GM23338 (cell line): Measurements from ENCODE around the gene TPRKB.

Source experiments
- CREB1 ChIP-seq: fragments of 250-450 bp; sonication (Bioruptor Pico); IDR thresholded peaks from 2 replicates; pipeline ENCODE4 v1.5.0; 2020; ENCODE audit warnings: low read depth, mild to moderate bottlenecking, moderate library complexity
- ETS1 ChIP-seq: IDR thresholded peaks from 2 replicates; pipeline ENCODE4 v1.6.1; 2016; ENCODE audit warnings: antibody characterized with exemption
- EZH2 ChIP-seq: fragments of 200-600 bp; sonication (generic); IDR thresholded peaks from one replicate; pipeline ENCODE4 v1.8.0; 2017; ENCODE audit warnings: antibody characterized with exemption, mild to moderate bottlenecking, low read depth; ENCODE audit not compliant: unreplicated experiment
- EZH2phosphoT487 ChIP-seq: fragments of 200-600 bp; sonication (generic); IDR thresholded peaks from one replicate; pipeline ENCODE4 v1.8.1; 2018; ENCODE audit warnings: antibody characterized with exemption; ENCODE audit not compliant: unreplicated experiment
- JUNB ChIP-seq: IDR thresholded peaks from one replicate; pipeline ENCODE4 v1.6.1; 2016; ENCODE audit warnings: antibody characterized with exemption; ENCODE audit not compliant: unreplicated experiment
- NANOG ChIP-seq: IDR thresholded peaks from 2 replicates; pipeline ENCODE4 v1.6.1; 2016; ENCODE audit warnings: antibody characterized with exemption, borderline replicate concordance
- POLR2AphosphoS5 ChIP-seq: IDR thresholded peaks from 2 replicates; pipeline ENCODE4 v1.6.1; 2016; ENCODE audit warnings: antibody characterized with exemption, low read depth
- REST ChIP-seq: IDR thresholded peaks from one replicate; pipeline ENCODE4 v1.6.1; 2018; ENCODE audit warnings: antibody characterized with exemption; ENCODE audit not compliant: unreplicated experiment
- ZNF114 ChIP-seq: fragments of 250-450 bp; sonication (Bioruptor Pico); IDR thresholded peaks from 2 replicates; pipeline ENCODE4 v1.5.0; 2020; ENCODE audit warnings: mild to moderate bottlenecking, moderate library complexity
- ZNF331 ChIP-seq: fragments of 250-450 bp; sonication (Bioruptor Pico); IDR thresholded peaks from 2 replicates; pipeline ENCODE4 v1.5.0; 2020; ENCODE audit warnings: low read depth, mild to moderate bottlenecking, moderate library complexity
- TF ChIP-seq, protein P1 (sequence below), 2 experiments: fragments of 200-600 bp in 1 of 2; sonication (generic) in 1 of 2; conservative IDR thresholded peaks; 2 replicates each; pipeline versions ENCODE4 v1.5.1 to v1.6.1; 2016 to 2017; ENCODE audit warnings: antibody characterized with exemption in 2 of 2, low read depth in 2 of 2, mild to moderate bottlenecking in 2 of 2, moderate library complexity in 1 of 2
- TF ChIP-seq, protein P2 (sequence below): fragments of 250-450 bp; sonication (Bioruptor Pico); IDR thresholded peaks from 2 replicates; pipeline ENCODE4 v1.5.0; 2020; ENCODE audit warnings: mild to moderate bottlenecking, moderate library complexity

DNA sequence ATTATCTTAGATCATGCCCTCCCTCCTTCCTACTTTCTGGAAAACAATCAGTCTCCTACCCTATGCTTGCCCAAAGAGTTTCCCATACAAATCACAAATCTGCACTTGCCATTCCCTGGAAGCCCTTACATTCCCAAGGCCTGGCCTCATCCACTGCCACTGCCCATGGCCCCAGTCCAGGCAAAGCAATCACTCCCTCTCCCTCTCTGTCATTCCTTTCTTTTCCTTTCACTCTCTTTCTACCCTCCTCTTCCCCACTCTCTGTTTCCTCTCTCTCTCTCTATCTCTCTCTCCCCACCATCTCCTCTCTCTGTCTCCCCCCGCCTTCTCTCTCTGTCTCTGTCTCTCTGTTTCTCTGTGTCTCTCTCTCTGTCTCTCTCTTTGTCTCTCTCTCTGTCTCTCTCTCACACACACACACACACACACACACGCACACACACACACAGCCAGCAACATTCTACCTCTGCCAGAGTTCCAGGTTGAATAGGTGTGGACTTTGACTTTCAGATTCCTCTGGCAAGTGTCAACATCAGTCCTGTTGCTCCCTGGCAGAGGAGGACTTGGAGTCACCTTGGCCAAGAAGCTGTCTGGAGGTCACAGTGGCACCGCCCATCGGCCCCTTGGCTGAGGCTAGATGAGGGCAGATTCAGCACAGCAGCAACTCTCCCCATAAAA is 51.2 kb downstream of the TPRKB start:
- TF ChIP-seq REST (no peak), POLR2AphosphoS5 (no peak), EZH2 (no peak), EZH2phosphoT487 (no peak), NANOG (no peak), ZNF331 (CRISPR knock-in tag) (no peak), JUNB (no peak), ZNF114 (CRISPR knock-in tag) (no peak), ETS1 (no peak), CREB1 (no peak)
- TF ChIP-seq, protein P1, sequence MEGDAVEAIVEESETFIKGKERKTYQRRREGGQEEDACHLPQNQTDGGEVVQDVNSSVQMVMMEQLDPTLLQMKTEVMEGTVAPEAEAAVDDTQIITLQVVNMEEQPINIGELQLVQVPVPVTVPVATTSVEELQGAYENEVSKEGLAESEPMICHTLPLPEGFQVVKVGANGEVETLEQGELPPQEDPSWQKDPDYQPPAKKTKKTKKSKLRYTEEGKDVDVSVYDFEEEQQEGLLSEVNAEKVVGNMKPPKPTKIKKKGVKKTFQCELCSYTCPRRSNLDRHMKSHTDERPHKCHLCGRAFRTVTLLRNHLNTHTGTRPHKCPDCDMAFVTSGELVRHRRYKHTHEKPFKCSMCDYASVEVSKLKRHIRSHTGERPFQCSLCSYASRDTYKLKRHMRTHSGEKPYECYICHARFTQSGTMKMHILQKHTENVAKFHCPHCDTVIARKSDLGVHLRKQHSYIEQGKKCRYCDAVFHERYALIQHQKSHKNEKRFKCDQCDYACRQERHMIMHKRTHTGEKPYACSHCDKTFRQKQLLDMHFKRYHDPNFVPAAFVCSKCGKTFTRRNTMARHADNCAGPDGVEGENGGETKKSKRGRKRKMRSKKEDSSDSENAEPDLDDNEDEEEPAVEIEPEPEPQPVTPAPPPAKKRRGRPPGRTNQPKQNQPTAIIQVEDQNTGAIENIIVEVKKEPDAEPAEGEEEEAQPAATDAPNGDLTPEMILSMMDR (conservative IDR thresholded peaks at IDR 0.05; ENCODE audit: low read depth in 2 of 2), result no peak
- TF ChIP-seq, protein P2, sequence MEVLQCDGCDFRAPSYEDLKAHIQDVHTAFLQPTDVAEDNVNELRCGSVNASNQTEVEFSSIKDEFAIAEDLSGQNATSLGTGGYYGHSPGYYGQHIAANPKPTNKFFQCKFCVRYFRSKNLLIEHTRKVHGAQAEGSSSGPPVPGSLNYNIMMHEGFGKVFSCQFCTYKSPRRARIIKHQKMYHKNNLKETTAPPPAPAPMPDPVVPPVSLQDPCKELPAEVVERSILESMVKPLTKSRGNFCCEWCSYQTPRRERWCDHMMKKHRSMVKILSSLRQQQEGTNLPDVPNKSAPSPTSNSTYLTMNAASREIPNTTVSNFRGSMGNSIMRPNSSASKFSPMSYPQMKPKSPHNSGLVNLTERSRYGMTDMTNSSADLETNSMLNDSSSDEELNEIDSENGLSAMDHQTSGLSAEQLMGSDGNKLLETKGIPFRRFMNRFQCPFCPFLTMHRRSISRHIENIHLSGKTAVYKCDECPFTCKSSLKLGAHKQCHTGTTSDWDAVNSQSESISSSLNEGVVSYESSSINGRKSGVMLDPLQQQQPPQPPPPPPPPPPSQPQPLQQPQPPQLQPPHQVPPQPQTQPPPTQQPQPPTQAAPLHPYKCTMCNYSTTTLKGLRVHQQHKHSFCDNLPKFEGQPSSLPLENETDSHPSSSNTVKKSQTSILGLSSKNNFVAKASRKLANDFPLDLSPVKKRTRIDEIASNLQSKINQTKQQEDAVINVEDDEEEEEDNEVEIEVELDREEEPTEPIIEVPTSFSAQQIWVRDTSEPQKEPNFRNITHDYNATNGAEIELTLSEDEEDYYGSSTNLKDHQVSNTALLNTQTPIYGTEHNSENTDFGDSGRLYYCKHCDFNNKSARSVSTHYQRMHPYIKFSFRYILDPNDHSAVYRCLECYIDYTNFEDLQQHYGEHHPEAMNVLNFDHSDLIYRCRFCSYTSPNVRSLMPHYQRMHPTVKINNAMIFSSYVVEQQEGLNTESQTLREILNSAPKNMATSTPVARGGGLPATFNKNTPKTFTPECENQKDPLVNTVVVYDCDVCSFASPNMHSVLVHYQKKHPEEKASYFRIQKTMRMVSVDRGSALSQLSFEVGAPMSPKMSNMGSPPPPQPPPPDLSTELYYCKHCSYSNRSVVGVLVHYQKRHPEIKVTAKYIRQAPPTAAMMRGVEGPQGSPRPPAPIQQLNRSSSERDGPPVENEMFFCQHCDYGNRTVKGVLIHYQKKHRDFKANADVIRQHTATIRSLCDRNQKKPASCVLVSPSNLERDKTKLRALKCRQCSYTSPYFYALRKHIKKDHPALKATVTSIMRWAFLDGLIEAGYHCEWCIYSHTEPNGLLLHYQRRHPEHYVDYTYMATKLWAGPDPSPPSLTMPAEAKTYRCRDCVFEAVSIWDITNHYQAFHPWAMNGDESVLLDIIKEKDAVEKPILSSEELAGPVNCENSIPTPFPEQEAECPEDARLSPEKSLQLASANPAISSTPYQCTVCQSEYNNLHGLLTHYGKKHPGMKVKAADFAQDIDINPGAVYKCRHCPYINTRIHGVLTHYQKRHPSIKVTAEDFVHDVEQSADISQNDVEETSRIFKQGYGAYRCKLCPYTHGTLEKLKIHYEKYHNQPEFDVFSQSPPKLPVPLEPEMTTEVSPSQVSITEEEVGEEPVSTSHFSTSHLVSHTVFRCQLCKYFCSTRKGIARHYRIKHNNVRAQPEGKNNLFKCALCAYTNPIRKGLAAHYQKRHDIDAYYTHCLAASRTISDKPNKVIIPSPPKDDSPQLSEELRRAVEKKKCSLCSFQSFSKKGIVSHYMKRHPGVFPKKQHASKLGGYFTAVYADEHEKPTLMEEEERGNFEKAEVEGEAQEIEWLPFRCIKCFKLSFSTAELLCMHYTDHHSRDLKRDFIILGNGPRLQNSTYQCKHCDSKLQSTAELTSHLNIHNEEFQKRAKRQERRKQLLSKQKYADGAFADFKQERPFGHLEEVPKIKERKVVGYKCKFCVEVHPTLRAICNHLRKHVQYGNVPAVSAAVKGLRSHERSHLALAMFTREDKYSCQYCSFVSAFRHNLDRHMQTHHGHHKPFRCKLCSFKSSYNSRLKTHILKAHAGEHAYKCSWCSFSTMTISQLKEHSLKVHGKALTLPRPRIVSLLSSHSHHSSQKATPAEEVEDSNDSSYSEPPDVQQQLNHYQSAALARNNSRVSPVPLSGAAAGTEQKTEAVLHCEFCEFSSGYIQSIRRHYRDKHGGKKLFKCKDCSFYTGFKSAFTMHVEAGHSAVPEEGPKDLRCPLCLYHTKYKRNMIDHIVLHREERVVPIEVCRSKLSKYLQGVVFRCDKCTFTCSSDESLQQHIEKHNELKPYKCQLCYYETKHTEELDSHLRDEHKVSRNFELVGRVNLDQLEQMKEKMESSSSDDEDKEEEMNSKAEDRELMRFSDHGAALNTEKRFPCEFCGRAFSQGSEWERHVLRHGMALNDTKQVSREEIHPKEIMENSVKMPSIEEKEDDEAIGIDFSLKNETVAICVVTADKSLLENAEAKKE, result no peak
